Measurements from ENCODE around the gene MS4A6E. TPM values are rescaled to one million over a fixed set of nuclear protein-coding genes. Genes with fewer than 3 reads are reported as not detected.

Gene MS4A6E
- total and polyA plus RNA-seq, 2 experiments from 2014 or later = not detected

- Mint-ChIP-seq H3K27me3 (ENCODE audit: insufficient read depth, low read depth, poor library complexity) (no peaks in the 10 kb centered on the region), H3K4me3 (no peak overlapping the region), H3K27ac (no peak overlapping the region), H3K9me3 (peaks cover 60% of the 10 kb centered on the region), H3K36me3 (ENCODE audit: low read depth) (peaks cover 39% of the 10 kb centered on the region), H3K4me1 (no peaks in the 10 kb centered on the region)
- H4K20me1 ChIP-seq (replicated peaks; ENCODE audit: insufficient read depth) = no peaks in the 10 kb centered on the region
- no peaks in the 10 kb centered on the region for H3K27me3 ChIP-seq (ENCODE audit: insufficient read depth)
- ATAC-seq (no peak), DNase-seq (ENCODE audit: low spot score) (no peak)
- H3K79me2 ChIP-seq (replicated peaks; ENCODE audit: insufficient read depth) = no peaks in the 10 kb centered on the region
- no peak overlapping the region for H3K4me3 ChIP-seq
- peaks cover 16% of the 10 kb centered on the region for H3K9me2 ChIP-seq (ENCODE audit: insufficient read depth)
- no peak overlapping the region for H3K27ac ChIP-seq (ENCODE audit: low read depth)
- H3K4me2 ChIP-seq = no peak overlapping the region
- TF ChIP-seq EZH2 (IDR thresholded peaks at IDR 0.05; ENCODE audit: low read depth, unreplicated experiment) (no peak), JUNB (IDR thresholded peaks at IDR 0.05; ENCODE audit: unreplicated experiment) (no peak), NANOG (IDR thresholded peaks at IDR 0.05; ENCODE audit: borderline replicate concordance) (no peak), POLR2AphosphoS5 (IDR thresholded peaks at IDR 0.05; ENCODE audit: low read depth) (no peak), ZNF114 (CRISPR knock-in tag; IDR thresholded peaks at IDR 0.05) (no peak), STAT1 (IDR thresholded peaks at IDR 0.05; ENCODE audit: unreplicated experiment) (no peak), EZH2phosphoT487 (IDR thresholded peaks at IDR 0.05; ENCODE audit: unreplicated experiment) (no peak)
- no peaks in the 10 kb centered on the region for H3K4me1 ChIP-seq (ENCODE audit: insufficient read depth)
- H2AFZ ChIP-seq = no peak overlapping the region
- no peaks in the 10 kb centered on the region for H3K36me3 ChIP-seq (ENCODE audit: insufficient read depth)
- no peaks in the 10 kb centered on the region for H3F3A ChIP-seq (replicated peaks; ENCODE audit: low read depth)
Measured at GRCh38 chr11:60357771-60358170, 30.7 kb downstream of the MS4A6E start.

DNA sequence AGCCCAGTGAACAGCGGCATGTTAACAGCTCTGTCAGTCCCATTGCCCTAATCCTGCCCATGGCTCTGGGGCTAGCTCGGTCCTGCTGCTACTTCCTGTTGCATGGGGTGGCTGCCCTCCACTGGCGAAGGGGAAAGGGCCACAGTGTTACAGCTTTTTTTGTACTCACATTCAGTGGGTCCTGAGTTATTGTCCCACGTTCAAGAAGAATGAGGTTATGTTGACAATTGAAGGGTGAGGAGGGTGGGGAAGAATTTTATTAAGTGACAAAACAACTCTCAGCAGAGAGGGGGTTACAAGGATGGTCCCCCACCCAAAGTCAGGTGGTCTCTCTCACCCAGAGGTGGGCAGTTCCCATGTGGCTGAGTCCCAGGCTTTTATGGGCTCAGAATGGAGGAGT, 33.6 kb downstream of the MS4A6E start:
- Mint-ChIP-seq H3K36me3 (ENCODE audit: low read depth) (peaks cover 47% of the 10 kb centered on the region), H3K27ac (no peak overlapping the region)

More for the DNA sequence above, 33.6 kb downstream of the MS4A6E start:
- Histone ChIP-seq H2AFZ (no peak overlapping the region), H3K4me1 (ENCODE audit: insufficient read depth) (peaks cover 5% of the 10 kb centered on the region), H3K4me2 (no peak overlapping the region), H3K36me3 (ENCODE audit: insufficient read depth) (no peaks in the 10 kb centered on the region), H3K27me3 (ENCODE audit: insufficient read depth) (no peaks in the 10 kb centered on the region), H3K27ac (ENCODE audit: low read depth) (no peak overlapping the region), H3K9me2 (ENCODE audit: insufficient read depth) (peaks cover 12% of the 10 kb centered on the region; the same call in 1 of the 2 replicates), H3F3A (replicated peaks; ENCODE audit: low read depth) (no peaks in the 10 kb centered on the region), H3K4me3 (no peak overlapping the region), H4K20me1 (replicated peaks; ENCODE audit: insufficient read depth) (no peaks in the 10 kb centered on the region), H3K79me2 (replicated peaks; ENCODE audit: insufficient read depth) (no peaks in the 10 kb centered on the region)
- H3K4me1 Mint-ChIP-seq = peaks cover 10% of the 10 kb centered on the region
- peaks cover 49% of the 10 kb centered on the region for H3K9me3 Mint-ChIP-seq
- TF ChIP-seq NANOG (IDR thresholded peaks at IDR 0.05; ENCODE audit: borderline replicate concordance) (no peak), ETS1 (IDR thresholded peaks at IDR 0.05) (no peak), REST (IDR thresholded peaks at IDR 0.05; ENCODE audit: unreplicated experiment) (no peak), CTCF (conservative IDR thresholded peaks at IDR 0.05; ENCODE audit: low read depth in 2 of 2) (no peak), ZNF331 (CRISPR knock-in tag; IDR thresholded peaks at IDR 0.05; ENCODE audit: low read depth) (no peak), CREB1 (CRISPR knock-in tag; IDR thresholded peaks at IDR 0.05; ENCODE audit: low read depth) (no peak), POLR2AphosphoS5 (IDR thresholded peaks at IDR 0.05; ENCODE audit: low read depth) (no peak), JUNB (IDR thresholded peaks at IDR 0.05; ENCODE audit: unreplicated experiment) (no peak), STAT1 (IDR thresholded peaks at IDR 0.05; ENCODE audit: unreplicated experiment) (no peak), ZNF114 (CRISPR knock-in tag; IDR thresholded peaks at IDR 0.05) (no peak)
- DNase-seq (ENCODE audit: low spot score) = peak; percentile 63
- no peak for ATAC-seq
- no peaks in the 10 kb centered on the region for H3K27me3 Mint-ChIP-seq (ENCODE audit: insufficient read depth, low read depth, poor library complexity)
- H3K4me3 Mint-ChIP-seq = no peak overlapping the region

All from GM23338 (cell line).